Measurements from ENCODE around the gene PTPN18.
"Not testable (repeated sequence)": the region's sequence is repeated elsewhere in the genome, so short reads cannot be mapped to it uniquely, and the experiment has no call there.

The PTPN18 gene

DNA sequence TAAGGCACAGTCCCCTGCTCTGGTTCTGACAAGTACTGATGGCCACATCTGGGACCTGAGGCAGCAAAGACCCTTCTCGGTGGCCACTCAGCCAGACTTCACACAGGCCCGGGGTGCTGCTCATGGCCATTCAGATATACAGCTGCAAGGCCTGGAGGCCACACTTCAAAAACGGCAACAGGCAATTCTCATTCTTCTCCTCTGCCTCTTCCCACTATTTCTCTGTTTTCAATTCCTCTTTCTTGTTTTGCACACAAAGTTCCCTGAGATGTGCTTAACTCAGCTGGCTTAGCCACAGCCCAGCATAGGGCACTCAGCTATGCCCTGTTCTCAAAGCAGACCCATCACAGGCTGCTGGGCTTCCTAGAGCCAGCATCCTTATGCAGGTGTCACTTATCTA lies 29.9 kb downstream of the PTPN18 start:
- no peak for DNase-seq

DNA sequence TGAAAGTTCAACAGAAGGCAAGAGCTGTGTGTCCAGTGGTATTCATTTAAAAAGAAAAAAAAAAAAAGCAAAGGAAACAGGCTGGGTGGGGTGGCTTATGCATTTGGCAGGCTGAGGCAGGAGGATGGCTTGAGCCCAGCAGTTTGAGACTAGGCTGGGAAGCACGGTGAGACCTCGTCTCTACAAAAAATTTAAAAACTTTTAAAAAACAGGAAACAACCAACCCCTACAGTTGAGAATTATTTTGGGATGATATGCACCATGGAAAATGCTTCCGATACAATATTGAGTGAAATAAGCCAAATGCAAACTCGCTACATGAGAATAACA lies 31.2 kb downstream of the PTPN18 start:
- no peak for DNase-seq

DNA sequence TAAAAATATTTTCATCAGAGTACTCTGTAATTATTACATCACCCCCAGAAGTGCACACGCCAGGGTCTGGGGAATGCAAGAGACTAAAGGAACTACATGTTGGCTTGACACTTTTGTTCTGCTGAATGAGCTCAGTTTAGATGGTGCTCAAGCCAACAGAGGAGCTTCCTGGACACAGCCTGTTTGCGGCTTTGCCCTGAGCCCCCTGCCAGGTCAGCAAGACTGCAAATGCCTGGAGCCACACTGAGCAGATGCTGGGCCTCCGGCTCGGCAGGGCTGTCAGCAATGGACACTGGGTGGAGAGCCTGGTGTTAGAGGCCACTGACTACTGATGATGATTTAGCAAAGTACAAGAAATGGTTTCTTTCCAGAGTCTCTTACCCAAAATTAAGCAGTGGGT lies 31.9 kb downstream of the PTPN18 start:
- no peak for DNase-seq

DNA sequence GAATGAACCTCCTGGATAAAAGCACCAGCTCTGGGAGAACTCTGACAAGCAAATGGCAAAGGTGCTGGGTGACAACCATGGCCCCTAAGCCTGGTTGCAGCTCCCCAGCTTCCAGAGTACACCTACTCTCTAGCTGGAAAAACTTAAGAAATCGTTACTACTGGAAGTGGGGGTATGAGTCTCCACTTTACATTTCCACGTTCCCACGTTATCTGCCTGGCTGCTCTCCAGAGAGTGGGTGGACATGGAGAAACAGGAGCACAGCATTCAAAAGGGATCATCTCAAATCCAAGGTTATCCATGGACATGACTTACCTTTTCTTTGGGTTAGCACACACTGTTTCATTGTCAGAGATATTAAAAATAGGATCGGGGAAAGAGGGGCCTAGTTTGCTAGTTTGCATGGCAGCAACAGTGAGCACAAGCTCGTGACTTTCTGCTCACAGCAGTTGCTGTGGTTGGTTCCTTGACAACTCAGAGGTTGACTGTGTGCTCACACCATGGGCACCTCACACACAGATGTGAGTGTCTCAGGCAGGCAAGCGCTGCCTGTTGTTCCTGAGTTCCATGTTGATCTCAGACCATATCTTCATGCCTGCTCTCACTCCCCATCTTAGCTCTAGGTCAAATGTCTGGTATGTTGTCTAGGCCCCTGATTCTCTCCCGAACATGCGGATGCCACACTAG lies 32.5 kb downstream of the PTPN18 start:
- DNase-seq: no peak

DNA sequence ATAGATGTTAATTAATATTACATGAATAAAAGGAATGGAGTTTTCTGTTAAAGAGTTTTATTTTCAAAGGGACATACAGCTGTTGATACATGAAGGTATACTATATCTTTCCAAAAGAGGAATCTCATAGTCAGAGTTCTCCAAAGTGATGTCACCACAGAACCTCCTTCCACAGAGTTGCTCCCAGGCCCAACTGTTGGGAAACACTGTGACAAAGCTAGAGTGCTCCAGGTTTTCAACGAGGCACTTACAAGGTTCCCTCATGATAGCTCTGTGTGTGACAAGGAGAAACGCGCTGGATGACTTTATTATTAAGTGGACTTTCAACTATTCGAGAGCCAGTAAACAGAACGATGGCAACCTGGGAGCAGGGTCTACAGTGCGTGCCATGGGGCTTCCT lies 33.5 kb downstream of the PTPN18 start:
- no peak for DNase-seq

DNA sequence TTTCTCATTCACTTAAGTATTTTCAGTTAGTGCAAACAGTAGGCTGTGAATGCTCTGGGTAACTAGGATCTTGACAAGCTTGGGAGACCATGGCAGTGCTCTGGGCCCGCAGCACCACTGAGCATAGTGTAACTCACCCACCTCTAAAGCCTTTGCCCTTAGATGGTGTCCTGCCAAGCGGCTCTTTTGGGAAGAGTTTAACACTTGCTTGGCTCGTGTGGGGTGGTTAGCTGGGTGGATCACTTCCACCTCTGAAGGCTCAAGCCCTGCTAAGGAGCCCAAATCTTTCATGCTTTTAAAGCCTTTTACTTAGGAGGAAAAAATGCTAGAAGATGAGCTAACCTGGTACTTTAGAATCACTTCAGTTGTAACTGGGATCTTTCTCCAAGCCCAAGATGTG lies 33.9 kb downstream of the PTPN18 start:
- no peak for DNase-seq

DNA sequence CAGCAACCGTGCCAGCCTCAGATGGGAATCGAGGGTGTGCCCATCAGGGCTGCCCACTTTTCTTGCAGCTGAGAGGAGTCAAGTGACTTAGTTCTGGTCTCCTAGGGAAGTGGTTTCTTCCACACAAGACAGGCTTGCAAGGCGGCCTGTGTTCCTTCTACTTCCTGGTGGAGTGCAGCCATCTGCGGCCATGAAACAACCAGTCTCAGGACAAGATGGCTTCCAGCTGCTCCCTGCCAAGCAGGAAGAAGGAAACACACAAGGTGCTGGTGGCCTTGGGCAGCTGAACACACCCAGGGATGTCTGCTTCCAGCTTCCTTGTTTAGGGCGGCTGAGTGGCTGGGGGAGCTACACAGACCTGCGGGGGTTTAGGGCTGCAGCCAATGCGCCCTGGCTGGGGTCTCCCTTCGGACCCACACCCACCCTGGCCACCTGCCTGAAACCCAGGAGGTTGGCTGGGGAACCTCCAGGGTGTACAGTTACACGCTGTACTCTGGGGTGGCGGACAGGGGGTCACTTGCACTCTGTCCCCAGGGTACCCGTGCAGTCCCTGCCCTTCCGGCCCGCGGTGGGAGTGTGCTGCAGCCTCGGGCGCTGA lies 34.7 kb downstream of the PTPN18 start:
- DNase-seq: no peak

DNA sequence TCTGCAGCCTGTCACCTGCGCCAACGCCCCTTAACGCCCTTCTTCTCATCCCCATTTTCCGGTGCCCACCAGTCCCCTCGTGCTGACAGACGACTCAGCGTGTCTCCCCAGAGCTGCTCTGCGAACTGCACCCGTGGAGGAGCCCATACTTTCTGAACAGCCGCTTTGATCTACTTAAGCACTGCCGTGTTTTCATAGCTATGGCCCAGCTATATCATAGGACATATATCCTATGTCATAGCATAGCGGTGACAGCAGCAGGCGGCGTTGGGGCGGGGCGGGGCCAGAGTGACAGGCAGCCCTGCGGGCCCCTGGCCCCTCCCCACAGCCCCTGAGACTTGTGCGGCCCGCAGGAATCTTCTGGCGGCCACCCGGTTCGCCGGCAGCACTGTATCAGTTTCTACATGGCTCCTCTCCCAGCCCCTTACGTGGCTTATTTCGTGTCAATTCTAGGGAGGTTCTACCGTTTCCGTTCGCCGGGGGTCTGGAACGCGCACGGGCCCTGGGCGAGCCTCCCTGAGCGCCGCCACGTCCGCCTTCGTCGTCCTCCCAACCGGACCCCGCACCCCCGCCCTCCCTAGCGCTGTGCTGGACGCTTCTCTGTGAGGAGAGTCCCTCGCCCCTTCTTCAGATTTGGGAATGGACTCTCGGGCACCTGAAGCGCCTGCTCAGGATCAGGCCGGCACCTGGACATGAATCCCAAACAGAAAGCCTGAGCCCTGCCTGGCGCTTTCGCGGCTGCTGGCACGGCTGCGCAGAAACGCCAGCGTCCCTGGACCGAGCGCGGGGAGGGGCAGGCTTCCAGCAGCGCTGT lies 35.4 kb downstream of the PTPN18 start:
- DNase-seq: peak; percentile 73

DNA sequence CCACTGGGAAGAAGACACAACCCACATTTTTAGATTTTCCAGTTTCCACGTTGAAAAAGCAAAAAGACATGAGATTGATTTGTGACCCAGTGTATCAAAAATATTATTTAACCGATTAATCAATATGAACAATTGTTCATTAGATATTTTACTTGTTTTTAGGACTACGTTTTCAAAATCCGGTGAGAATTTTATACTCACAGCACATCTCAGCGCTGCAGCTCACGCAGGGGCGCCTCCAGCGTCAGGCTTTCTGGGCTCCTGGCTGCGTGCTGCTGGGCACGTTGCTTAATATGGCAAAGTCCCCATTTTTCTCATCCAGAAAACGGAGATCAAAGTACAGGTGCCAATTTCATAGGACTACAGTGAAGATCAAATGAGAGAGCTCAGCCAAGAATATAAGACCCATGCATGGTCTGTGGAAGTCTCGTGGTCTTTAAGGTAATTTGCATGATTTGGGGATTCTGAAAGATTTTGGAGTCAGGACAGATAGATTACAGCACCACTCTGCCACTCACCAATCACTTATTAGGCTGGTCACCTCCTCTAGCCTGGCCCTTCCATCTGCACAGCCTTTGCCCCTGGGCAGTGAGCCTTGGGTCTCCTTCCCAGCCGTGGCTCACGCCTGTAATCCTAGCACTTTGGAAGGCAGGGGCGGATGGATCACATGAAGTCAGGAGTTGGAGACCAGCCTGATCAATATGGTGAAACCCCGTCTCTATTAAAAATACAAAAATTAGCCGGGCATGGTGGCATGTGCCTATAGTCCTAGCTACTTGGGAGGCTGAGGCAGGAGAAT lies 36.2 kb downstream of the PTPN18 start:
- DNase-seq: no peak

DNA sequence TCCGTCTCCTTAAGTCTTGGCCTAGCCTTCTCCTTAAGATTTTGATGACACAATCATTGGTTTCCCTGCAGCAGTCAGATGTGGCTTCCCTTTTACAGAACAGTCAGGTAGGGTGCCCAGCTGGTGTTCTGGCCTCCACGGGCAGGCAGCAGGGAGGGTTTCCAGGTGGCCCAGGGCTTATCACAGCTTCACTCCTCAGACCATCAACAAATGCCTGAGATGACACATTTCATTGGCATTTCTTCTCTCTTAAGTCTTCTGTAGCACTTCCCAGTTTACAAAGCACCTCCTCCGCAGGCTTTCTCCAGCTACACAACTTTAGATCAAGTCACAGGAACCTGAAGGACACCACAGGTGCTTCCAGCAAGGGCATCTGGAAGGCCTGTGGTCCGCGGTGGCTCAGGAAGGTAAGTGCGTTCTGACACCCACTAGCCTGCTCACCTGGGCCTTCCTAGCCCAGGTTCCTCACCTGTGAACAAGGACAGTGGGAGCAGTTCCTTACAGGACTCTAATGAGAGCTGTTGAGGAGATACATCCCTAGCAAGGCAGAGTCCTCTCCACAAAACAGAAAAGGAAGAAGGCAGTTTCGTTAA lies 37.6 kb downstream of the PTPN18 start:
- DNase-seq: no peak

DNA sequence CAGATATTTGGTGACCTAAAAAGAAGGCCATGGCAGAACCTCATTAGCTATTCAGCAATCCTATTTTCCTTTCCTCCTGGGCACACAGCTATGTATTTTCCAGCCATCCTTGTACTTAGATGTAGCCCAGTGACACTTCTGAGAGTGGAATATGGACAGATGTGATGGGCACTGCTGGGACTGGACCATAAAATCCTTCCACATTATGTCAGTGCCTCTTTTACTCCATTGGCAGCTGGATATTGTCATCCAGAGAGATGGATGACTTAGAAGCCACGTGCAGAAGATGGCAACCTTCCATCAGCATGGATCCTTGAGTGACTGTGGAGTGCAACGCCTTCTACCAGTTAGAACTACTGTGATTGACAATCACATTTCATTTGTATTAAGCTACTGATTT lies 50.4 kb downstream of the PTPN18 start:
- DNase-seq: not testable (repeated sequence)

DNA sequence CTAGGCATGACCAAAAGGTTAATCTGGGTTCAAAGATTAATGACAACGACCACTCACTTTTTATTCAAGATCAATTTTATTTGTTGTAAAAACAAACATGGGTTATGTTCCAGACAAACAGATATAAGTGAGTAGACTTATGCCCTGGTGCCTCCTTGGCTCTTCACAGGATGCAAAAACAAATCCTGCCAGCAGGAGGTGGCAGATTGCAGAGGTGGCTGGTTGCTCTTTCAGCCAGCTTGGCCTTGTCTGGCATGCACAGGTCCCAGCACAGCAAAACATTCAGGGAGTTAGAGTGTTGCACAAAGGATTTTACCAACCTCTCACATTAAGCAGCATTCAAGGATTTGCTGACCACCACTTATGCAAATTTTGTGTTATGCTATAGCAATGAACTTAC lies 60.8 kb downstream of the PTPN18 start:
- not testable (repeated sequence) for DNase-seq

DNA sequence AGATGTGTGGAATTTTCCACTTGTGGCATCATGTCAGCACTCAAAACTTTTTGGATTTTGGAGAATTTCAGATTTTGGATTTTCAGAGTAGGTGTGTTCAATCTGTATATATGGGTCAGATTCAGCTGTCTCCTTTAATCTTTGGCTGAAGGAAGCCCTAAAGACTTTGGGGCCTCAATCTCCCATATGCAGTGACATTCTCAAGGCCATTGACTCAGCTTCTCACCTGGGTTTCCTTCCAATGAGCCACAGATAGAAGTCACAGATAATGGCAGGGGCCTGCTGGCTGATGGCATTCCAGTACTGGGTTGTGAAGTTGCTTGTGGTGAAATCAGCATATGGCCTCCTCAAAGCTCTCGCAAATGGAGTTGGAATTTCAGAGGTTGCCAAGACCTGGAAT lies 63.0 kb downstream of the PTPN18 start:
- not testable (repeated sequence) for DNase-seq
